ENCODE data around the gene SH3BP5.

The SH3BP5 gene

DNA sequence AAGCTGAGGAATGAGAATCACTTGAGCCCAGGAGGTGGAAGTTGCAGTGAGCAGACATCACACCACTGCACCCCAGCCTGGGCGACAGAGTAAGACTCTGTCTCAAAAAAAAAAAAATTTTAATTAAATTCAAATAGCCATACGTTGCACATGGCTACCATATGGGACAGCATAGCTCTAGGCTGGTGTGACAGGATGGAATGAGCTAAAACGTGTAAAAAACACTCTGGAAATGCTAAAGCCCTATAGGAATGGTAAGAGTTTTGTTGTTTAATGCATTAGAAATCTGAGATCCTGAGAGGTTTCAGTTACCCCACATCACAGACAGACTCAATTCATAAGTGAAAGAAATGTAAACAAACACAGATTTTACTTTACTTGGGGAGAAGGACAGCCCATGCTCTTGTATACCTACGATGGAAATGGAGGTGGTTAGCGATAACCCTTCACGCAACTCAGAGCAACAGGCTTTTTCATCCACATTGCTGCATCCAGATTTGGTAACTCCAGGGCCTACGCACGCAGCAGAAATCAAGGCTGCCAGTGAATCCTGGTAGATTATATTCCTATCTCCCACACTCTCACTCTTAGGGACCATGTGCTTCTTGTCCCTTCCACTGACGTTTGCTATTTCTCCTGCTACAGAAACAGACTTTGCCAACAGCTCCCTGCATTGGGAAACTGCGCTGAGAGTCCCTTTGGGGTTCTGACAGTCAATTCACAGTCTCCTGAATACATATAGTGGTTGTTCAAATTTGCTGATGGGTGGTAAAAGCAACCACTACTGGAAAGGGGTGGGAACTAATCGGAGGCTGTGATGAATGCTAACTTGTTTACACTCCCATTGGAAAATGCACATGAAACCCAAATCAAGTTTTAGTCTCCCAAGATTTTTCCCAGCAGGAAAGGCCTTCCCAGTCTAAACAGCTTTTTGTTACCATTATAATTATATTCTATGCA lies 3.1 kb downstream of the SH3BP5 start:
- Histone ChIP-seq H2AFZ (ENCODE audit: low read depth) (no peak overlapping the region), H3K27me3 (ENCODE audit: insufficient read depth, low read depth) (no peaks in the 10 kb centered on the region), H3K4me3 (IDR thresholded peaks at IDR 0.05; ENCODE audit: insufficient read depth, low read depth, low read length) (no peak overlapping the region), H3K4me2 (no peak overlapping the region), H3K27ac (no peak overlapping the region), H3K79me2 (ENCODE audit: insufficient read depth, low read depth) (no peaks in the 10 kb centered on the region), H3K9ac (no peak overlapping the region), H3K4me1 (ENCODE audit: low read depth, poor library complexity, severe bottlenecking) (peaks cover 5% of the 10 kb centered on the region), H3K36me3 (ENCODE audit: insufficient read depth) (no peaks in the 10 kb centered on the region), H4K20me1 (ENCODE audit: insufficient read depth) (no peaks in the 10 kb centered on the region)
- TF ChIP-seq, protein P1, sequence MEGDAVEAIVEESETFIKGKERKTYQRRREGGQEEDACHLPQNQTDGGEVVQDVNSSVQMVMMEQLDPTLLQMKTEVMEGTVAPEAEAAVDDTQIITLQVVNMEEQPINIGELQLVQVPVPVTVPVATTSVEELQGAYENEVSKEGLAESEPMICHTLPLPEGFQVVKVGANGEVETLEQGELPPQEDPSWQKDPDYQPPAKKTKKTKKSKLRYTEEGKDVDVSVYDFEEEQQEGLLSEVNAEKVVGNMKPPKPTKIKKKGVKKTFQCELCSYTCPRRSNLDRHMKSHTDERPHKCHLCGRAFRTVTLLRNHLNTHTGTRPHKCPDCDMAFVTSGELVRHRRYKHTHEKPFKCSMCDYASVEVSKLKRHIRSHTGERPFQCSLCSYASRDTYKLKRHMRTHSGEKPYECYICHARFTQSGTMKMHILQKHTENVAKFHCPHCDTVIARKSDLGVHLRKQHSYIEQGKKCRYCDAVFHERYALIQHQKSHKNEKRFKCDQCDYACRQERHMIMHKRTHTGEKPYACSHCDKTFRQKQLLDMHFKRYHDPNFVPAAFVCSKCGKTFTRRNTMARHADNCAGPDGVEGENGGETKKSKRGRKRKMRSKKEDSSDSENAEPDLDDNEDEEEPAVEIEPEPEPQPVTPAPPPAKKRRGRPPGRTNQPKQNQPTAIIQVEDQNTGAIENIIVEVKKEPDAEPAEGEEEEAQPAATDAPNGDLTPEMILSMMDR (conservative IDR thresholded peaks at IDR 0.05; ENCODE audit: low read depth, low read length), result no peak

DNA sequence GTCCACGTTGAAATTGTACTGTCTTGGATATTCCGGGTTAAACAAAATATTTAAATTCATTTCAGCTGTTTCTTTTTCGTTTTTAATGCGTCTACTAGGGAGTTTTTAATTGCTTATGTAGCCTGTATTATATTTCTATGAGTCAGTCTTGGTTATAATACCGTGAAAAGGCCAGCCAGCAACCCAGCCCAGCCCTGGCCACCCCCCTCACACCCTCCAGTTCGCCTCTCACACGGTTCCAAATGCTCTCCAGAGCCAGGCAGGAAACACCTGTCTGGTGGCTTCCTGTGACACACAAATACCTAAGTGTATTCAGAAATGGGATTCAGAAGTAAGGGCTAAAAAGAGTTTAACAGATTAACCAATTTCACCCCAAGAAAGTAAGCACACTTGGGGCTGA lies 4.4 kb downstream of the SH3BP5 start:
- H3K4me2 ChIP-seq, result no peak overlapping the region

DNA sequence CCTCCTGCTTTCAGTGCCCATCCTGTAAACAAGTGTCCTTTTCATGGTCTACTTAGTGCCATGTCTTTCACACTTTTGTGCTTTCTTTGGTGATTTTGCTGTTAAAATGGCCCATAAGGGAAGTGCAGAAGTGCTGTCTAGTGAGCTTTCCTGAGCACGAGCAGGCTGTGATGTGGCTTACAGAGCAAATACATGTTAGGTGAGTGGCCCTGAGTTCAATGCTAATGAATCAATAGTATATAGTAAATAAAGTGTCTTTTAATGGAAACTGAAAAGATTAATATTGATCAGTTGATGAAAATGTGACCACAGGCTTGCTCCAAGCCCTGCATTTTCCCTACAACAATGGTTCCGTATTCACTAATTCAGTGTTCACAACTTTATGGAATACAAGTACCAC lies 5.7 kb downstream of the SH3BP5 start:
- H3K27ac ChIP-seq, result no peak overlapping the region
- H2AFZ ChIP-seq (ENCODE audit: low read depth), result no peak overlapping the region
- TF ChIP-seq, protein P1 (conservative IDR thresholded peaks at IDR 0.05; ENCODE audit: low read depth, low read length), result no peak
- no peak overlapping the region for H3K4me3 ChIP-seq (IDR thresholded peaks at IDR 0.05; ENCODE audit: insufficient read depth, low read depth, low read length)
- no peak overlapping the region for H3K9ac ChIP-seq
- H3K4me1 ChIP-seq (ENCODE audit: low read depth, poor library complexity, severe bottlenecking), result no peaks in the 10 kb centered on the region
- no peaks in the 10 kb centered on the region for H3K27me3 ChIP-seq (ENCODE audit: insufficient read depth, low read depth)
- H3K36me3 ChIP-seq (ENCODE audit: insufficient read depth), result no peaks in the 10 kb centered on the region
- H3K79me2 ChIP-seq (ENCODE audit: insufficient read depth, low read depth), result no peaks in the 10 kb centered on the region
- H3K4me2 ChIP-seq, result no peak overlapping the region
- H4K20me1 ChIP-seq (ENCODE audit: insufficient read depth), result no peaks in the 10 kb centered on the region

More for the DNA sequence above, 4.4 kb downstream of the SH3BP5 start:
- TF ChIP-seq, protein P1 (conservative IDR thresholded peaks at IDR 0.05; ENCODE audit: low read depth, low read length), result no peak
- no peak overlapping the region for H2AFZ ChIP-seq (ENCODE audit: low read depth)
- H3K27ac ChIP-seq, result no peak overlapping the region
- H3K36me3 ChIP-seq (ENCODE audit: insufficient read depth), result no peaks in the 10 kb centered on the region
- no peaks in the 10 kb centered on the region for H3K79me2 ChIP-seq (ENCODE audit: insufficient read depth, low read depth)
- no peaks in the 10 kb centered on the region for H3K27me3 ChIP-seq (ENCODE audit: insufficient read depth, low read depth)
- no peaks in the 10 kb centered on the region for H4K20me1 ChIP-seq (ENCODE audit: insufficient read depth)
- H3K4me3 ChIP-seq (IDR thresholded peaks at IDR 0.05; ENCODE audit: insufficient read depth, low read depth, low read length), result no peak overlapping the region
- peaks cover 3% of the 10 kb centered on the region for H3K4me1 ChIP-seq (ENCODE audit: low read depth, poor library complexity, severe bottlenecking)
- H3K9ac ChIP-seq, result no peak overlapping the region

DNA sequence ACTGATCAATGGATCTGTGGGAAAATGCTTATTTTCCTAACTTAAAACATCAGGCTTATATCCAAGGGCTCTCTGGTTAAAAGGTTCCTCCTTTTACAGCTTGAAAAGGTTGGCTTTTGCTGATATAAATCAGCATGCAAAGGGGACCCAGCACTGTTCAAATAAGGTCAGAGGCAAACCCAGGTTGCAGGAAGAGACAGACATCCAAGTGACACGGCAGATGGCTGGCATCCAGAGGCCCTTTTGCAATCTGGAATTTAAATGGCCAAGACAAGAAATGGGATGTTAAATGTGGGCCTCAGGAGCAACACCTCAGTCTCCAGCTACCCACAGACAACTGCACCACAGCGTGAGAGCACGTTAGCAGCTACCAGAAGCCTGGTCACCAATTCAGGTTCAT lies 6.3 kb downstream of the SH3BP5 start:
- TF ChIP-seq, protein P1 (conservative IDR thresholded peaks at IDR 0.05; ENCODE audit: low read depth, low read length), result no peak
- H3K9ac ChIP-seq, result no peak overlapping the region
- H3K4me2 ChIP-seq, result no peak overlapping the region

More for the DNA sequence above, 6.3 kb downstream of the SH3BP5 start:
- H3K4me1 ChIP-seq (ENCODE audit: low read depth, poor library complexity, severe bottlenecking), result no peaks in the 10 kb centered on the region
- no peaks in the 10 kb centered on the region for H3K36me3 ChIP-seq (ENCODE audit: insufficient read depth)
- no peak overlapping the region for H3K27ac ChIP-seq
- H3K79me2 ChIP-seq (ENCODE audit: insufficient read depth, low read depth), result no peaks in the 10 kb centered on the region
- H3K27me3 ChIP-seq (ENCODE audit: insufficient read depth, low read depth), result no peaks in the 10 kb centered on the region
- no peak overlapping the region for H3K4me3 ChIP-seq (IDR thresholded peaks at IDR 0.05; ENCODE audit: insufficient read depth, low read depth, low read length)
- no peak overlapping the region for H2AFZ ChIP-seq (ENCODE audit: low read depth)
- H4K20me1 ChIP-seq (ENCODE audit: insufficient read depth), result no peaks in the 10 kb centered on the region
